Measurements from ENCODE around the gene TMEM26.

DNA sequence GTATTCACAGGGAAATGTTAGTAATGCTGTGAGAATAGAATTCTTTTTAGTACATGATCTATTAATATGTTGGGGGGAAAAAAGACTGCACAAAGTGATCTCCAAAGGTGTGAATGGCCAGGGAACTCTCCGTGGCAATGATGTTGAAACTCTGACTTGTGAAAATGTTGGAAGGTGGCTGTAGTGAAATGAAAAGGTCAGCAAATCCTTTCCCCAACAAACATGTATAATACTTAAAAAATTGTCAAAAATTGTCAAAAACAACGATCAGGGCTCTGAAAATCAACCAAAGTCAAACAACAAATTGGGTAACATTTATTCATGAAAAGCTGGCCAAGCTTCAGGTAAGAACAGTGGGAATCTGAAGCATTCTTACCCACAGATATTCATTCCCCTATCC is 35.5 kb downstream of the TMEM26 start:
- TF ChIP-seq, protein P1, sequence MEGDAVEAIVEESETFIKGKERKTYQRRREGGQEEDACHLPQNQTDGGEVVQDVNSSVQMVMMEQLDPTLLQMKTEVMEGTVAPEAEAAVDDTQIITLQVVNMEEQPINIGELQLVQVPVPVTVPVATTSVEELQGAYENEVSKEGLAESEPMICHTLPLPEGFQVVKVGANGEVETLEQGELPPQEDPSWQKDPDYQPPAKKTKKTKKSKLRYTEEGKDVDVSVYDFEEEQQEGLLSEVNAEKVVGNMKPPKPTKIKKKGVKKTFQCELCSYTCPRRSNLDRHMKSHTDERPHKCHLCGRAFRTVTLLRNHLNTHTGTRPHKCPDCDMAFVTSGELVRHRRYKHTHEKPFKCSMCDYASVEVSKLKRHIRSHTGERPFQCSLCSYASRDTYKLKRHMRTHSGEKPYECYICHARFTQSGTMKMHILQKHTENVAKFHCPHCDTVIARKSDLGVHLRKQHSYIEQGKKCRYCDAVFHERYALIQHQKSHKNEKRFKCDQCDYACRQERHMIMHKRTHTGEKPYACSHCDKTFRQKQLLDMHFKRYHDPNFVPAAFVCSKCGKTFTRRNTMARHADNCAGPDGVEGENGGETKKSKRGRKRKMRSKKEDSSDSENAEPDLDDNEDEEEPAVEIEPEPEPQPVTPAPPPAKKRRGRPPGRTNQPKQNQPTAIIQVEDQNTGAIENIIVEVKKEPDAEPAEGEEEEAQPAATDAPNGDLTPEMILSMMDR (IDR thresholded peaks at IDR 0.05; ENCODE audit: insufficient read depth, low read depth, low read length): no peak
- TF ChIP-seq EZH2 (IDR thresholded peaks at IDR 0.05; ENCODE audit: insufficient read depth, low read length): no peak
